Activated T-cell treated with anti-CD3 and anti-CD28 coated beads, Interleukin-2, amount 50 U/mL, for 72 hours (primary cell): ENCODE data around the gene MTCH2. TPM values are rescaled to one million over a fixed set of nuclear protein-coding genes. Genes with fewer than 3 reads are reported as not detected.
A peak's percentile ranks its signal among the peaks of the same experiment; 100 is the strongest.

Experiments used
- ATAC-seq, 2 donors: fragments of 150-1000 bp; cut with Tn5 transposase; replicated peaks in 1 of 2; 2 replicates each; pipeline ENCODE4 v1.10.0; 2021; ENCODE audit warnings: moderate library complexity in 2 of 2, mild to moderate bottlenecking in 1 of 2
- DNase-seq, 2 donors: peaks; one replicate each; pipeline ENCODE4 v3.0.0; 2021 to 2022; ENCODE audit warnings: mixed read lengths in 1 of 2
- H3K27ac Mint-ChIP-seq: one replicate; pipeline ENCODE4 v1.8.0; 2022; ENCODE audit warnings: mild to moderate bottlenecking, moderate library complexity, mixed read lengths
- H3K27me3 Mint-ChIP-seq: one replicate; pipeline ENCODE4 v1.8.0; 2022; ENCODE audit warnings: low read depth, mixed read lengths
- H3K36me3 Mint-ChIP-seq, 2 donors: one replicate each; pipeline ENCODE4 v1.8.0; 2022; ENCODE audit warnings: mixed read lengths in 2 of 2, mild to moderate bottlenecking in 1 of 2; ENCODE audit not compliant: insufficient read depth in 2 of 2
- H3K4me1 Mint-ChIP-seq: one replicate; pipeline ENCODE4 v1.8.0; 2022; ENCODE audit warnings: low read depth, mixed read lengths
- H3K4me3 Mint-ChIP-seq, 2 donors: one replicate each; pipeline ENCODE4 v1.8.0; 2022; ENCODE audit warnings: mild to moderate bottlenecking in 2 of 2, mixed read lengths in 2 of 2, moderate library complexity in 2 of 2
- H3K9me3 Mint-ChIP-seq, 2 donors: one replicate each; pipeline ENCODE4 v1.8.0; 2022; ENCODE audit warnings: mixed read lengths in 2 of 2
- total RNA-seq, 2 donors: library from RNA; stranded (reverse); gene quantifications; one replicate each; pipeline ENCODE4 v1.2.3, GENCODE V29; 2022

Gene MTCH2
- total RNA-seq, 2 donors from 2014 or later = 47.9 to 56.2 TPM

- H3K36me3 Mint-ChIP-seq = no peaks in the 10 kb centered on the region
- no peaks in the 10 kb centered on the region for H3K9me3 Mint-ChIP-seq
- peak within 1 kb of the TSS; percentile 34 to 43 for H3K4me3 Mint-ChIP-seq
- H3K27me3 Mint-ChIP-seq = peaks cover 44% of the 10 kb centered on the region
- peaks cover 10% of the 10 kb centered on the region for H3K4me1 Mint-ChIP-seq
- no peak for ATAC-seq
- DNase-seq = no peak
- H3K27ac Mint-ChIP-seq = no peak within 1 kb of the TSS
Observed at GRCh38 chr11:47593934-47594855, 48.2 kb downstream of the MTCH2 start, which contains the start of gene C1QTNF4. Gene C1QTNF4 (minus strand): TSS chr11:47594411. CDS start chr11:47590810, 3,601 bp downstream.

GRCh38 chr11:47593492-47593933, 48.8 kb downstream of the MTCH2 start:
- peak overlapping the region; percentile 34 to 43 for H3K4me3 Mint-ChIP-seq
- H3K27ac Mint-ChIP-seq = no peak overlapping the region
- H3K27me3 Mint-ChIP-seq = peaks cover 44% of the 10 kb centered on the region
- no peak for ATAC-seq
- no peaks in the 10 kb centered on the region for H3K9me3 Mint-ChIP-seq
- H3K36me3 Mint-ChIP-seq = no peaks in the 10 kb centered on the region
- DNase-seq = no peak
- H3K4me1 Mint-ChIP-seq = peaks cover 10% of the 10 kb centered on the region

- Mint-ChIP-seq H3K27ac (no peak overlapping the region), H3K27me3 (peaks cover 44% of the 10 kb centered on the region), H3K4me3 (no peak overlapping the region), H3K4me1 (peaks cover 10% of the 10 kb centered on the region), H3K36me3 (no peaks in the 10 kb centered on the region), H3K9me3 (no peaks in the 10 kb centered on the region)
- no peak for ATAC-seq
- no peak for DNase-seq
Observed at GRCh38 chr11:47592970-47593369, 49.4 kb downstream of the MTCH2 start.

GRCh38 chr11:47592251-47592650, 50.1 kb downstream of the MTCH2 start:
- DNase-seq = no peak
- H3K9me3 Mint-ChIP-seq = no peaks in the 10 kb centered on the region
- peaks cover 44% of the 10 kb centered on the region for H3K27me3 Mint-ChIP-seq
- no peak overlapping the region for H3K27ac Mint-ChIP-seq
- H3K4me3 Mint-ChIP-seq = no peak overlapping the region
- no peak for ATAC-seq
- no peaks in the 10 kb centered on the region for H3K36me3 Mint-ChIP-seq
- peaks cover 10% of the 10 kb centered on the region for H3K4me1 Mint-ChIP-seq

- no peak overlapping the region for H3K4me3 Mint-ChIP-seq
- no peak for DNase-seq
- no peak overlapping the region for H3K27ac Mint-ChIP-seq
- no peak for ATAC-seq
- H3K27me3 Mint-ChIP-seq = peaks cover 44% of the 10 kb centered on the region
- H3K36me3 Mint-ChIP-seq = no peaks in the 10 kb centered on the region
- peaks cover 10% of the 10 kb centered on the region for H3K4me1 Mint-ChIP-seq
- no peaks in the 10 kb centered on the region for H3K9me3 Mint-ChIP-seq
Observed at GRCh38 chr11:47591764-47592163, 50.6 kb downstream of the MTCH2 start.

GRCh38 chr11:47589977-47590861, 52.1 kb downstream of the MTCH2 start:
- DNase-seq = no peak
- Mint-ChIP-seq H3K4me3 (no peak overlapping the region), H3K4me1 (peaks cover 10% of the 10 kb centered on the region), H3K27me3 (peaks cover 34% of the 10 kb centered on the region), H3K36me3 (peaks cover 0 to 2% of the 10 kb centered on the region in 2 donors), H3K27ac (no peak overlapping the region), H3K9me3 (no peaks in the 10 kb centered on the region)
- ATAC-seq = no peak

GRCh38 chr11:47589584-47589976, 52.8 kb downstream of the MTCH2 start:
- Mint-ChIP-seq H3K4me1 (peaks cover 10% of the 10 kb centered on the region), H3K27ac (no peak overlapping the region), H3K9me3 (no peaks in the 10 kb centered on the region), H3K4me3 (no peak overlapping the region), H3K36me3 (peaks cover 0 to 4% of the 10 kb centered on the region in 2 donors), H3K27me3 (peaks cover 27% of the 10 kb centered on the region)
- DNase-seq = no peak
- ATAC-seq = no peak

GRCh38 chr11:47589118-47589517, 53.2 kb downstream of the MTCH2 start:
- DNase-seq = no peak
- Mint-ChIP-seq H3K9me3 (no peaks in the 10 kb centered on the region), H3K4me1 (peaks cover 10% of the 10 kb centered on the region), H3K4me3 (no peak overlapping the region), H3K27ac (no peak overlapping the region), H3K27me3 (peaks cover 23% of the 10 kb centered on the region), H3K36me3 (peaks cover 2 to 7% of the 10 kb centered on the region in 2 donors)
- ATAC-seq = no peak

- peaks cover 10% of the 10 kb centered on the region for H3K27me3 Mint-ChIP-seq
- peaks cover 5% of the 10 kb centered on the region for H3K4me1 Mint-ChIP-seq
- H3K4me3 Mint-ChIP-seq = no peak overlapping the region
- H3K9me3 Mint-ChIP-seq = no peaks in the 10 kb centered on the region
- H3K36me3 Mint-ChIP-seq = peaks cover 4 to 13% of the 10 kb centered on the region in 2 donors
- no peak for DNase-seq
- H3K27ac Mint-ChIP-seq = no peak overlapping the region
- peak in 1 of 2 donors; percentile 6 for ATAC-seq
Observed at GRCh38 chr11:47587723-47588326, 54.5 kb downstream of the MTCH2 start.

GRCh38 chr11:47587039-47587716, 55.2 kb downstream of the MTCH2 start:
- peaks cover 3% of the 10 kb centered on the region for H3K27me3 Mint-ChIP-seq
- peaks cover 5% of the 10 kb centered on the region for H3K4me1 Mint-ChIP-seq
- no peak overlapping the region for H3K27ac Mint-ChIP-seq
- ATAC-seq = peak; percentile 9 to 21
- no peak for DNase-seq
- H3K36me3 Mint-ChIP-seq = peaks cover 7 to 13% of the 10 kb centered on the region in 2 donors
- H3K9me3 Mint-ChIP-seq = no peaks in the 10 kb centered on the region
- no peak overlapping the region for H3K4me3 Mint-ChIP-seq

- Mint-ChIP-seq H3K27me3 (no peaks in the 10 kb centered on the region), H3K9me3 (no peaks in the 10 kb centered on the region), H3K4me3 (no peak within 1 kb of the TSS), H3K4me1 (no peaks in the 10 kb centered on the region), H3K27ac (no peak within 1 kb of the TSS), H3K36me3 (peaks cover 9 to 13% of the 10 kb centered on the region in 2 donors)
- ATAC-seq = peak; percentile 3 to 8
- DNase-seq = no peak
Observed at GRCh38 chr11:47586098-47586855, 56.1 kb downstream of the MTCH2 start, which contains the start of gene FAM180B. Gene FAM180B (plus strand): TSS chr11:47586678. CDS start chr11:47586769, 91 bp downstream.

- H3K36me3 Mint-ChIP-seq = peaks cover 12 to 17% of the 10 kb centered on the region in 2 donors
- H3K27ac Mint-ChIP-seq = no peak overlapping the region
- ATAC-seq = no peak
- no peak for DNase-seq
- H3K4me1 Mint-ChIP-seq = peaks cover 14% of the 10 kb centered on the region
- H3K4me3 Mint-ChIP-seq = no peak overlapping the region
- no peaks in the 10 kb centered on the region for H3K27me3 Mint-ChIP-seq
- H3K9me3 Mint-ChIP-seq = no peaks in the 10 kb centered on the region
Observed at GRCh38 chr11:47583844-47584243, 58.5 kb downstream of the MTCH2 start.
